CD14-positive monocyte (primary cell): ENCODE measurements around the gene SPX. TPM values are rescaled to one million over a fixed set of nuclear protein-coding genes. Genes with fewer than 3 reads are reported as not detected.

Source experiments
- DNase-seq, 3 donors: peaks; one replicate each; pipeline ENCODE4 v3.0.0-alpha.2; 2011 to 2022
- H2AFZ ChIP-seq: 2 replicates; pipeline ENCODE4 v1.6.0; 2012; ENCODE audit warnings: mild to moderate bottlenecking, low read depth, low read length, inconsistent platforms; ENCODE audit not compliant: insufficient read depth, poor library complexity, severe bottlenecking
- H3K27ac ChIP-seq, 2 donors: 1 replicate in 1 of 2; 2 replicates in 1 of 2; pipeline ENCODE4 v1.5.1; 2012 to 2013; ENCODE audit warnings: low read length in 2 of 2, control low read depth in 1 of 2, inconsistent platforms in 1 of 2, low read depth in 1 of 2, mild to moderate bottlenecking in 1 of 2
- H3K27me3 ChIP-seq, 2 donors: one replicate each; pipeline versions ENCODE4 v1.6.0 to v1.6.1; 2011 to 2013; ENCODE audit warnings: low read length in 2 of 2; ENCODE audit not compliant: control insufficient read depth in 2 of 2, insufficient read depth in 2 of 2
- H3K36me3 ChIP-seq, 2 donors: replicated peaks in 1 of 2; 1 replicate in 1 of 2; 2 replicates in 1 of 2; pipeline versions ENCODE4 v1.5.1 to v1.6.1; 2012 to 2013; ENCODE audit warnings: low read length in 2 of 2, control low read depth in 1 of 2, inconsistent platforms in 1 of 2, mild to moderate bottlenecking in 1 of 2; ENCODE audit not compliant: insufficient read depth in 2 of 2, control insufficient read depth in 1 of 2
- H3K4me1 ChIP-seq, 2 donors: 1 replicate in 1 of 2; 2 replicates in 1 of 2; pipeline versions ENCODE4 v1.5.1 to v1.6.1; 2012 to 2013; ENCODE audit warnings: low read length in 2 of 2, control low read depth in 1 of 2, inconsistent platforms in 1 of 2, mild to moderate bottlenecking in 1 of 2, moderate library complexity in 1 of 2; ENCODE audit not compliant: insufficient read depth in 2 of 2, control insufficient read depth in 1 of 2
- H3K4me2 ChIP-seq: replicated peaks from 2 replicates; pipeline ENCODE3; 2012; ENCODE audit warnings: low read length, moderate library complexity, mild to moderate bottlenecking; ENCODE audit not compliant: poor library complexity, severe bottlenecking; ENCODE audit errors: extremely low read depth
- H3K4me3 ChIP-seq, 3 experiments: fragments of 200-600 bp in 1 of 3; sonication (generic) in 1 of 3; replicated peaks in 1 of 3; 1 replicate in 2 of 3; 2 replicates in 1 of 3; pipeline ENCODE4 v1.5.1; 2011 to 2013; ENCODE audit warnings: low read length in 3 of 3, mild to moderate bottlenecking in 3 of 3, control low read depth in 2 of 3, low read depth in 2 of 3, inconsistent platforms in 1 of 3, moderate library complexity in 1 of 3
- H3K79me2 ChIP-seq: 2 replicates; pipeline ENCODE4 v1.6.0; 2012; ENCODE audit warnings: mild to moderate bottlenecking, control low read depth, inconsistent platforms, low read length, moderate library complexity; ENCODE audit not compliant: insufficient read depth
- H3K9ac ChIP-seq: 2 replicates; pipeline ENCODE4 v1.6.0; 2017; ENCODE audit warnings: low read length, mild to moderate bottlenecking; ENCODE audit not compliant: insufficient read depth, poor library complexity, severe bottlenecking
- H3K9me3 ChIP-seq, 2 donors: replicated peaks in 1 of 2; 1 replicate in 1 of 2; 2 replicates in 1 of 2; pipeline versions ENCODE4 v1.5.1 to v1.6.1; 2012 to 2013; ENCODE audit warnings: low read length in 2 of 2, control low read depth in 1 of 2; ENCODE audit not compliant: control insufficient read depth in 1 of 2, insufficient read depth in 1 of 2
- H4K20me1 ChIP-seq: 2 replicates; pipeline ENCODE4 v1.6.0; 2012; ENCODE audit warnings: mild to moderate bottlenecking, low read length, control low read depth, moderate library complexity; ENCODE audit not compliant: insufficient read depth
- H3K27ac Mint-ChIP-seq, 7 donors: one replicate each; pipeline ENCODE4 v1.8.0; 2020; ENCODE audit warnings: mild to moderate bottlenecking in 7 of 7, mixed read lengths in 7 of 7, moderate library complexity in 6 of 7, inconsistent platforms in 2 of 7
- H3K27me3 Mint-ChIP-seq, 3 donors: one replicate each; pipeline ENCODE4 v1.8.0; 2021 to 2022; ENCODE audit warnings: low read depth in 3 of 3, mild to moderate bottlenecking in 3 of 3, mixed read lengths in 3 of 3, moderate library complexity in 3 of 3, inconsistent platforms in 1 of 3
- H3K36me3 Mint-ChIP-seq, 2 donors: one replicate each; pipeline ENCODE4 v1.8.0; 2020; ENCODE audit warnings: mixed read lengths in 2 of 2, inconsistent platforms in 1 of 2, mild to moderate bottlenecking in 1 of 2
- H3K4me1 Mint-ChIP-seq: one replicate; pipeline ENCODE4 v1.8.0; 2020; ENCODE audit warnings: mild to moderate bottlenecking, mixed read lengths
- H3K4me3 Mint-ChIP-seq, 2 donors: one replicate each; pipeline ENCODE4 v1.8.0; 2020; ENCODE audit warnings: mild to moderate bottlenecking in 2 of 2, mixed read lengths in 2 of 2, moderate library complexity in 1 of 2
- H3K9me3 Mint-ChIP-seq, 7 donors: one replicate each; pipeline ENCODE4 v1.8.0; 2020 to 2022; ENCODE audit warnings: mixed read lengths in 7 of 7, mild to moderate bottlenecking in 6 of 7, moderate library complexity in 6 of 7, inconsistent platforms in 2 of 7
- WGBS: methylation state at CpG from one replicate; pipeline ENCODE4 v1.1.5; 2013; ENCODE audit warnings: missing lambda C conversion rate; ENCODE audit not compliant: insufficient coverage; 5-methylcytosine and 5-hydroxymethylcytosine counted together
- intact Hi-C, 2 donors: fragments of 100-400 bp; cut with micrococcal nuclease; formaldehyde crosslinking; loops; one replicate each; pipeline versions ENCODE4 v1.15.0 to v1.15.1; 2023
- polyA plus RNA-seq, 3 donors: library from polyadenylated mRNA; depleted of rRNA in 1 of 3; unstranded in 2 of 3; stranded (reverse) in 1 of 3; fragments of 300-500 nt in 2 of 3; fragments of >200 nt in 1 of 3; fragmentation: Illumina TruSeq in 2 of 3; gene quantifications; 1 replicate in 2 of 3; 2 replicates in 1 of 3; pipeline ENCODE4 v1.2.3, GENCODE V29; 2012 to 2021
- TF ChIP-seq, protein P1 (sequence below): fragments of 200-600 bp; IDR thresholded peaks from one replicate; pipeline ENCODE4 v1.8.0; 2022; ENCODE audit warnings: antibody characterized with exemption, mild to moderate bottlenecking

Gene SPX
- polyA plus RNA-seq, 3 donors = 0.21 TPM; not detected in 2

DNA sequence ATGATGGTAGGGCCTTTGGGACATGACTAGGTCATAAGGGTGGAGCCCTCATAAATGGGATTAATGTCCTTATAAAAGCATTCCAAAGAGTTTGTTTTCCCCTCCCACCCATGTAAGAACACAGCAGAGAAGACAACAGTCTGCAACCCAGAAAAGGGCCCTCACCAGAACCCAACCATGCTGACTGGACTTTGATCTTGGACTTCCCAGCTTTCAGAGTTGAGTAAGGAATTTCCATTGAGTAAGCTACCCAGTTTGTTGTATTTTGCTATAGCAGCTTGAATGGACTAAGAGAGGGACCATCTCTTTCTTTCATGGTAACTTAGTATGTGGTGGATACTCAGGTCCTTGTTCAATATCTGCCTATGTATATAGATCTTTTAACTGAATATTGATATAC lies 2.9 kb upstream of the SPX start:
- peaks cover 27 to 38% (median 34%) of the 10 kb centered on the region in 3 donors for H3K27me3 Mint-ChIP-seq
- TF ChIP-seq, protein P1, sequence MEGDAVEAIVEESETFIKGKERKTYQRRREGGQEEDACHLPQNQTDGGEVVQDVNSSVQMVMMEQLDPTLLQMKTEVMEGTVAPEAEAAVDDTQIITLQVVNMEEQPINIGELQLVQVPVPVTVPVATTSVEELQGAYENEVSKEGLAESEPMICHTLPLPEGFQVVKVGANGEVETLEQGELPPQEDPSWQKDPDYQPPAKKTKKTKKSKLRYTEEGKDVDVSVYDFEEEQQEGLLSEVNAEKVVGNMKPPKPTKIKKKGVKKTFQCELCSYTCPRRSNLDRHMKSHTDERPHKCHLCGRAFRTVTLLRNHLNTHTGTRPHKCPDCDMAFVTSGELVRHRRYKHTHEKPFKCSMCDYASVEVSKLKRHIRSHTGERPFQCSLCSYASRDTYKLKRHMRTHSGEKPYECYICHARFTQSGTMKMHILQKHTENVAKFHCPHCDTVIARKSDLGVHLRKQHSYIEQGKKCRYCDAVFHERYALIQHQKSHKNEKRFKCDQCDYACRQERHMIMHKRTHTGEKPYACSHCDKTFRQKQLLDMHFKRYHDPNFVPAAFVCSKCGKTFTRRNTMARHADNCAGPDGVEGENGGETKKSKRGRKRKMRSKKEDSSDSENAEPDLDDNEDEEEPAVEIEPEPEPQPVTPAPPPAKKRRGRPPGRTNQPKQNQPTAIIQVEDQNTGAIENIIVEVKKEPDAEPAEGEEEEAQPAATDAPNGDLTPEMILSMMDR = no peak

DNA sequence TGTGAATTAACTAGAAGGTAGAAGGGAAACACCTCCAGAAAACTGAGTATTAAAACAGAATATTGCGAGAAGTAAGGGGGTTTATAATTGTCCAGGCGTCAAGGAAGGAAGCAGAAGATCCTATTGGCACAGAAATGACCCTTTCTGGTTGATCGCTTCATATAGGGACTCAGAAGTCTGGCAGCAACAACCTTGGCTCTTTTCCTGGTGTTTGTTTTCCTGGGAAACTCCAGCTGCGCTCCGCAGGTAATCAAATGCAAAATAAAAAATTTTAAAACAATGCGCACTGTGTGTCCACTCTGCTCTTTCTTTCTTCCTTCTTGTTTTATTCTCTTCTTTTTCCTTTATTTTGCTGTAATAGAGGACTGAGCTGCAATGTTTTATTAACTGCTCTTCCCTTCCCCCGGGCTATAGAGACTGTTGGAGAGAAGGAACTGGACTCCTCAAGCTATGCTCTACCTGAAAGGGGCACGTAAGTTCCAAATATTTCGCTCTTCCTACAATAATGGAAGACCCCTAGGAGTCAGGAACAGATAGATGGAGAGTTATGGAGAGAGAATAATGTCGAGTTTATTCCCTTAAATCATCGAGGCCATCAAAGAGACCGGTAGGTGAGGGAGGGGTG lies 737 bp downstream of the SPX start:
- TF ChIP-seq, protein P1 = no peak
- Mint-ChIP-seq H3K4me3 (peak overlapping the region in 1 of 2 donors; percentile 80), H3K36me3 (no peaks in the 10 kb centered on the region), H3K27ac (peak overlapping the region in 1 of 7 donors; percentile 19), H3K9me3 (peaks cover 2 to 5% (median 4%) of the 10 kb centered on the region in 7 donors), H3K27me3 (peaks cover 52 to 64% (median 53%) of the 10 kb centered on the region in 3 donors), H3K4me1 (peaks cover 6% of the 10 kb centered on the region)
- Histone ChIP-seq H3K9me3 (peaks cover 0 to 7% of the 10 kb centered on the region in 2 donors), H3K36me3 (no peaks in the 10 kb centered on the region), H2AFZ (peak overlapping the region; percentile 64), H3K4me2 (peak overlapping the region; percentile 59), H3K9ac (no peak overlapping the region), H3K4me1 (peaks cover 9 to 11% of the 10 kb centered on the region in 2 donors), H3K27me3 (peaks cover 58 to 63% of the 10 kb centered on the region in 2 donors), H4K20me1 (no peaks in the 10 kb centered on the region), H3K27ac (no peak overlapping the region), H3K4me3 (no peak overlapping the region), H3K79me2 (no peaks in the 10 kb centered on the region)
- no peak for DNase-seq
- 65% methylated on average over 3 of the region's 12 CpGs for WGBS
- intact Hi-C loops = no loop called here

More for the DNA sequence above, 2.9 kb upstream of the SPX start:
- peaks cover 9 to 11% of the 10 kb centered on the region in 2 donors for H3K4me1 ChIP-seq
- H3K9me3 Mint-ChIP-seq = peaks cover 2 to 5% (median 4%) of the 10 kb centered on the region in 7 donors
- peaks cover 31 to 36% of the 10 kb centered on the region in 2 donors for H3K27me3 ChIP-seq
- no peak overlapping the region for H3K9ac ChIP-seq
- no peak for DNase-seq
- no peaks in the 10 kb centered on the region for H3K79me2 ChIP-seq
- no peak overlapping the region for H3K27ac ChIP-seq
- H3K36me3 ChIP-seq = peaks cover 0 to 4% of the 10 kb centered on the region in 2 donors
- peaks cover 3 to 7% of the 10 kb centered on the region in 2 donors for H3K36me3 Mint-ChIP-seq
- H3K4me2 ChIP-seq = no peak overlapping the region
- no peak overlapping the region for H2AFZ ChIP-seq
- no peak overlapping the region for H3K4me3 Mint-ChIP-seq
- peaks cover 0 to 7% of the 10 kb centered on the region in 2 donors for H3K9me3 ChIP-seq
- peaks cover 6% of the 10 kb centered on the region for H3K4me1 Mint-ChIP-seq
- intact Hi-C loops = no loop called here
- no peaks in the 10 kb centered on the region for H4K20me1 ChIP-seq
- no peak overlapping the region for H3K27ac Mint-ChIP-seq
- no peak overlapping the region for H3K4me3 ChIP-seq
